GM10266 (cell line): Measurements from ENCODE around the gene TMOD4.

Experiments
- DNase-seq: peaks from one replicate; pipeline ENCODE4 v3.0.0; 2012; ENCODE audit errors: extremely low spot score
- CTCF ChIP-seq: IDR thresholded peaks from 2 replicates; pipeline ENCODE4 v1.5.1; 2012; ENCODE audit warnings: mild to moderate bottlenecking, low read depth; ENCODE audit not compliant: control insufficient read depth, insufficient read depth; ENCODE audit errors: missing control alignments

Gene TMOD4

GRCh38 chr1:151137789-151138188, 38.0 kb downstream of the TMOD4 start:
- DNase-seq, result no peak
- no peak for TF ChIP-seq CTCF

GRCh38 chr1:151135433-151136385, 40.1 kb downstream of the TMOD4 start:
- TF ChIP-seq CTCF, result no peak

GRCh38 chr1:151134991-151135390, 40.8 kb downstream of the TMOD4 start:
- no peak for DNase-seq
- TF ChIP-seq CTCF, result no peak

More at GRCh38 chr1:151135433-151136385, 40.1 kb downstream of the TMOD4 start:
- no peak for DNase-seq

GRCh38 chr1:151134396-151134795, 41.4 kb downstream of the TMOD4 start:
- TF ChIP-seq CTCF, result no peak
- no peak for DNase-seq

GRCh38 chr1:151133018-151133806, 42.6 kb downstream of the TMOD4 start:
- DNase-seq, result no peak
- no peak for TF ChIP-seq CTCF

GRCh38 chr1:151132335-151133017, 43.3 kb downstream of the TMOD4 start:
- DNase-seq, result no peak

More at GRCh38 chr1:151132335-151133017, 43.3 kb downstream of the TMOD4 start:
- TF ChIP-seq CTCF, result no peak
